Neural cell (in vitro differentiated cells): ENCODE data around the gene STIM1.

ENCODE experiments used
- EP300 ChIP-seq: fragments of 450-650 bp; conservative IDR thresholded peaks from 2 replicates; pipeline ENCODE4 v1.6.1; 2014; ENCODE audit warnings: antibody characterized with exemption, mild to moderate bottlenecking, moderate library complexity; ENCODE audit not compliant: poor library complexity, severe bottlenecking
- POLR2AphosphoS5 ChIP-seq: IDR thresholded peaks from 2 replicates; pipeline ENCODE4 v1.6.1; 2012
- TF ChIP-seq, protein P1 (sequence below): fragments of 450-650 bp; IDR thresholded peaks from 2 replicates; pipeline ENCODE4 v1.5.1; 2014; ENCODE audit warnings: antibody characterized with exemption, mild to moderate bottlenecking, moderate library complexity; ENCODE audit not compliant: poor library complexity, severe bottlenecking

DNA sequence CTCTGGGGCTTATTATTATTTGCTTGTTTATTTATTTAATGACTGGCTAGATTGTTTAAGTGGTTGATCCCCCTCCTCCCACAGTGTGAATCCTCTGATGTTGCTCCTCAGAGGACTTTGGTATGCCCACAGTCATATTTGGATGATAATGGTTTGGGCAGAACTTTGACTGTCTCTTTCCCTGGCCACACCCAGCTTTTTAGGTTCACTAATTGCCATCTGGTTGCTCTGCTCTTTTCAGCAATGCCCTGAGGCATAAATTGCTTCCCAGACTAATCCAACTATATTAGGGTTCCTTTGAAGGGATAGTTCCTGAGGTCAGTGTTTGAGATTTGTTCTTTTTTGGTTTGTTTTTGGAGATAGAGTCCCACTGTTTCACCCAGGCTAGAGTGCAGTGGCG lies 139.8 kb downstream of the STIM1 start:
- TF ChIP-seq POLR2AphosphoS5 (no peak), EP300 (no peak)
- TF ChIP-seq, protein P1, sequence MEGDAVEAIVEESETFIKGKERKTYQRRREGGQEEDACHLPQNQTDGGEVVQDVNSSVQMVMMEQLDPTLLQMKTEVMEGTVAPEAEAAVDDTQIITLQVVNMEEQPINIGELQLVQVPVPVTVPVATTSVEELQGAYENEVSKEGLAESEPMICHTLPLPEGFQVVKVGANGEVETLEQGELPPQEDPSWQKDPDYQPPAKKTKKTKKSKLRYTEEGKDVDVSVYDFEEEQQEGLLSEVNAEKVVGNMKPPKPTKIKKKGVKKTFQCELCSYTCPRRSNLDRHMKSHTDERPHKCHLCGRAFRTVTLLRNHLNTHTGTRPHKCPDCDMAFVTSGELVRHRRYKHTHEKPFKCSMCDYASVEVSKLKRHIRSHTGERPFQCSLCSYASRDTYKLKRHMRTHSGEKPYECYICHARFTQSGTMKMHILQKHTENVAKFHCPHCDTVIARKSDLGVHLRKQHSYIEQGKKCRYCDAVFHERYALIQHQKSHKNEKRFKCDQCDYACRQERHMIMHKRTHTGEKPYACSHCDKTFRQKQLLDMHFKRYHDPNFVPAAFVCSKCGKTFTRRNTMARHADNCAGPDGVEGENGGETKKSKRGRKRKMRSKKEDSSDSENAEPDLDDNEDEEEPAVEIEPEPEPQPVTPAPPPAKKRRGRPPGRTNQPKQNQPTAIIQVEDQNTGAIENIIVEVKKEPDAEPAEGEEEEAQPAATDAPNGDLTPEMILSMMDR, result no peak
